Cardiac fibroblast (primary cell): ENCODE results near the gene FOXA1.

Experiments
- DNase-seq, 2 donors: peaks; one replicate each; pipeline versions ENCODE4 v3.0.0 to v3.0.0-alpha.2; 2010; ENCODE audit warnings: low read depth in 2 of 2
- H3K4me3 ChIP-seq, 2 donors: replicated peaks in 1 of 2; 1 replicate in 1 of 2; 2 replicates in 1 of 2; pipeline ENCODE4 v1.5.1; 2011; ENCODE audit warnings: low read depth in 2 of 2, low read length in 2 of 2, mild to moderate bottlenecking in 2 of 2, moderate library complexity in 1 of 2
- TF ChIP-seq, protein P1 (sequence below): IDR thresholded peaks from one replicate; pipeline ENCODE4 v1.5.1; 2011; ENCODE audit warnings: low read depth, mild to moderate bottlenecking, low read length, inconsistent platforms

The FOXA1 gene

DNA sequence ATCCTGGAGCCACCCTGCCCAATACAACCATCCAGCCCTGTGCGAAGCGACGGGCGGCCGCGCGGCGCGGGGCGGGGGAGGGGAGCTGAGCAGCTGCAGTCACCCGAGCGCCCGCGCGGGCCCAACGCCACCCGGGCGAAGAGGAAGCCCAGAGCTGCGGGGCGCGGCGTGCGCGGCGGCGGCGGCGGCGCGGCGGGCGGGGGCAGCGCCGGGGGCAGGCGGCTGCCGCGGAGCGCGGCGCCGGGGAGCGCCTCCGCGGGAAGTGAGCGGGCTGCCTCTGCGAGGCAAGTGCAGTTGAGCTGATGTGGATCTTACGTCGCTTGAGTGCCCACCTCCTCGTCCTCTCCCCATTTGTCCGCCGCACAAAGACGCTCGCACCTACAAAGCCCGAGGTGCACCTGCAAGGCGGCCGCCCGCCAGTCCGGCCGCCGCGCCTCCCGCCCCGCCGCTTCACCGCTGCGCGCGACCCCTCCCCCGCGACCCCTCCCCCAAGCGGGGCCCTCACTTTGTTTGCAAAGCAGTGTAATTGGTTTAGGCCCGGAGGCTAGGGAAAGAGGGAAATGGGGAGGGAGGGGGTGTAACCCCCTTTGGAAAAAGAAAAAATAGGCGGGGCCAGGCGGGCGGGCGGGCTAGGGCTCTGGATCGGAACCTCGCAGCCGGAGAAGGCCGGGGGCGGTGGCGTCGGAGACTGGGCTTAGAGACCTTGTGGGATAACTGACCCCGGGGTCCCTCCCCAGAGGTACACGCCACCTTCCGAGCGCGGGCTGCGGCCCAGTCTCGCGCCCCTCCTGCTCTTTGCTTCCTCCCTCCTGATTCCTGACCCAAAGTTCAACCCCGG is at the start of gene FOXA1, which contains the start of gene TTC6:
TSS of gene FOXA1 (minus strand) at position 279 of the 838 bp plus-strand sequence. CDS start at position 2, 277 bp downstream.
TSS of gene TTC6 (plus strand) at position 659 of the 838 bp plus-strand sequence. CDS start 26,436 bp downstream, outside the sequence.
- DNase-seq, result peak in 1 of 2 donors; percentile 11
- TF ChIP-seq, protein P1, sequence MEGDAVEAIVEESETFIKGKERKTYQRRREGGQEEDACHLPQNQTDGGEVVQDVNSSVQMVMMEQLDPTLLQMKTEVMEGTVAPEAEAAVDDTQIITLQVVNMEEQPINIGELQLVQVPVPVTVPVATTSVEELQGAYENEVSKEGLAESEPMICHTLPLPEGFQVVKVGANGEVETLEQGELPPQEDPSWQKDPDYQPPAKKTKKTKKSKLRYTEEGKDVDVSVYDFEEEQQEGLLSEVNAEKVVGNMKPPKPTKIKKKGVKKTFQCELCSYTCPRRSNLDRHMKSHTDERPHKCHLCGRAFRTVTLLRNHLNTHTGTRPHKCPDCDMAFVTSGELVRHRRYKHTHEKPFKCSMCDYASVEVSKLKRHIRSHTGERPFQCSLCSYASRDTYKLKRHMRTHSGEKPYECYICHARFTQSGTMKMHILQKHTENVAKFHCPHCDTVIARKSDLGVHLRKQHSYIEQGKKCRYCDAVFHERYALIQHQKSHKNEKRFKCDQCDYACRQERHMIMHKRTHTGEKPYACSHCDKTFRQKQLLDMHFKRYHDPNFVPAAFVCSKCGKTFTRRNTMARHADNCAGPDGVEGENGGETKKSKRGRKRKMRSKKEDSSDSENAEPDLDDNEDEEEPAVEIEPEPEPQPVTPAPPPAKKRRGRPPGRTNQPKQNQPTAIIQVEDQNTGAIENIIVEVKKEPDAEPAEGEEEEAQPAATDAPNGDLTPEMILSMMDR, result no peak
- peak within 1 kb of the TSS; percentile 41 to 57 for H3K4me3 ChIP-seq

DNA sequence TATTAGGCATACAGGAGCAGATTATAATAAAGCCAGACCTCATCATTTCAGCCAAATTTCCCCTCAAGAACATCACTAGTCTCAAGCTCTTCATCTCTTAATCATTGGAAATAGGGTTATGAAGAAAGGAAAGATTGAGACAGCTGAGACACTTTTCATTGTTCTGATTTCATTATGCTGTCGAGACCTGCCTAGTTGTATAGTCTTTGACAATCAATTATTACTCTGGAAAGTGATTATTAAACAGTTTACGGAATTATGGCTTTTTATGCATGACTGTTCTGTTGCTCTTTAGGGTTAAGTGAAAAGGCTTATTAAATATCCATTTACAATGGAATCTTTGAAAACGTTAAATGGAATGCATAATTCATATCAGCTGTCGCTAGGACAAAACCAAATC is 48.7 kb upstream of the FOXA1 start:
- DNase-seq, result no peak
- H3K4me3 ChIP-seq, result no peak overlapping the region
- TF ChIP-seq, protein P1, result no peak

DNA sequence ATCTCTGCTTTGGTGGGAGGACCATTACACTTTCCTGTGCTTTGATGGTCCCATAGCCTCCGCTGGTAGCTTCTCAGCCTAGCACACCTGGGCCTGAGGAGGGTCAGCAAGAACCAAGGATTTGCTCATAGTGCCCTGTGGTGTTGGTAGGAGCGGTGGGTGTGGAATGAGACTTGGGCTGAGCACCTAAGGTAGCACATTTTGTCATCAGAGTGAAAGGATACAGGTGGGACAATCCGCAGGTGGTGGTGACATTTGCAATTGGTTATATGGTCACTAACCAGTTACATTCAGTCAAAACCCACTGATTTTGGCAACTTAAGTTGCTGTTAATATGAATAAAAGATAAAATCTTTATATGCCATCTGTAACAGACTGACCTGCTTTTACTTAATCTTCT is 47.1 kb upstream of the FOXA1 start:
- no peak overlapping the region for H3K4me3 ChIP-seq
- no peak for DNase-seq
- TF ChIP-seq, protein P1, result no peak

DNA sequence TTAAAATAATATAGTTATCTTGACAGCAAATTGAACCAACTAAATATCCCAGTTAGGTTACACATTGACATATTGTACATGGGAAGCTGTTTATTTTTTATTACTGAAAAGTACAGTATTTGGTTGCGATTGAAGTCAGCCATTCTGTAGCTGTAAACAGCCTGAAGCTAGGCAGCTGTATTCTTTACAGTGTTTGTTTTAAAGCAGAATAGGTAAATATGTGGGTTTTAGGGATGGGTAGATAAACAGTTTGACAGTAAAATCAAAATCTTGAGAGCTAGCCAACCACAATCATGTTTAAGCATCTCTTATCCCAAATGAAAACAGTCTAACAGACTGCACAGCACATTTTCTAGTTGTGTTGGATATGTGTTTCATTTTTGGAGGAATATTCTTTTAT is 46.1 kb upstream of the FOXA1 start:
- H3K4me3 ChIP-seq, result no peak overlapping the region

DNA sequence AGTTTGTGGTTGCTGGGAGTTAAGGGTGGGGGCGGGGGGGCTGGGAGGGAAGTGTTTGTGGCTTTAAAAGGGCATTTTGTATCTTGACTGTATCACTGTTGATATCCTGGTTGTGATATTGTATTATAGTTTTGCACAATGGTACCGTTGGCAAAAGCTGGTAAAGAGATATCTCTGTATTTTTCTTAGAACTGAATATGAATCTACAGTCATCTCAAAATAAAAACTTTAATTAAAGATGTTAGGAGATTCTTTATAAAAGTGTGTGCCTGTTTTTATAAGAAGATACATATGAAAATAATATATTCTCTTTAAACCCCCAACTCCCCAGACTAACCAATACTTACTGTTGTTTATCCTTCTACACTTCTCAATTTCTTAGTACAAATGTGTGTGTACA is 43.5 kb upstream of the FOXA1 start:
- TF ChIP-seq, protein P1, result no peak
- no peak for DNase-seq
- H3K4me3 ChIP-seq, result no peak overlapping the region

More for the DNA sequence above, 46.1 kb upstream of the FOXA1 start:
- TF ChIP-seq, protein P1, result no peak
- DNase-seq, result no peak

DNA sequence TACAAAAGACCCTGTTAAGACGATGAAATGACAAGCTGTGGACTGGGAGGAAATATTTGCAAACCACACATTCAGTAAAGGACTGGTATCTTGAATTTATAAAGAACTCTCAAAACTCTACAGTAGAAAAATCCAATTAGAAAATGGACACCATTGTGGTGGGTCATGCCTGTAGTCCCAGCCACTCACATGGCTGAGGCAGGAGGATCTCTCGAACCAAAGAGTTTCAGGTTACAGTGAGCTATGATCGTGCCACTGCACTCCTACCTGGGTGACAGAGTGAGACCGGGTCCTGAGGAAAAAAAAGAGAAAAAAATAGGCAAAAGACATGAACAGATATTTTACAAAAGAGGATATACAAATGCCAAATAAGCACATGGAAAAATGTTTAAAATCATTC is 42.3 kb upstream of the FOXA1 start:
- no peak for DNase-seq
- TF ChIP-seq, protein P1, result no peak
- H3K4me3 ChIP-seq, result no peak overlapping the region
